Measurements from ENCODE around the gene TLE7.

- TF ChIP-seq CTCF (IDR thresholded peaks at IDR 0.05) (no peak), POLR2A (IDR thresholded peaks at IDR 0.05) (no peak)
These were observed 33.3 kb downstream of the TLE7 start for GRCh38 chr16:71408536-71408935.
